Stimulated activated CD4-positive, alpha-beta T cell treated with anti-CD3 and anti-CD28 coated beads, Interleukin-15, amount 100 ng/mL, for 48 hours (primary cell): ENCODE data around the gene FOXO6.
"Not testable (repeated sequence)": the region's sequence is repeated elsewhere in the genome, so short reads cannot be mapped to it uniquely, and the experiment has no call there.

Experiments used
- DNase-seq, 2 donors: peaks; one replicate each; pipeline ENCODE4 v3.0.0-alpha.2; 2020; ENCODE audit warnings: low read depth in 2 of 2

FOXO6 gene

DNA sequence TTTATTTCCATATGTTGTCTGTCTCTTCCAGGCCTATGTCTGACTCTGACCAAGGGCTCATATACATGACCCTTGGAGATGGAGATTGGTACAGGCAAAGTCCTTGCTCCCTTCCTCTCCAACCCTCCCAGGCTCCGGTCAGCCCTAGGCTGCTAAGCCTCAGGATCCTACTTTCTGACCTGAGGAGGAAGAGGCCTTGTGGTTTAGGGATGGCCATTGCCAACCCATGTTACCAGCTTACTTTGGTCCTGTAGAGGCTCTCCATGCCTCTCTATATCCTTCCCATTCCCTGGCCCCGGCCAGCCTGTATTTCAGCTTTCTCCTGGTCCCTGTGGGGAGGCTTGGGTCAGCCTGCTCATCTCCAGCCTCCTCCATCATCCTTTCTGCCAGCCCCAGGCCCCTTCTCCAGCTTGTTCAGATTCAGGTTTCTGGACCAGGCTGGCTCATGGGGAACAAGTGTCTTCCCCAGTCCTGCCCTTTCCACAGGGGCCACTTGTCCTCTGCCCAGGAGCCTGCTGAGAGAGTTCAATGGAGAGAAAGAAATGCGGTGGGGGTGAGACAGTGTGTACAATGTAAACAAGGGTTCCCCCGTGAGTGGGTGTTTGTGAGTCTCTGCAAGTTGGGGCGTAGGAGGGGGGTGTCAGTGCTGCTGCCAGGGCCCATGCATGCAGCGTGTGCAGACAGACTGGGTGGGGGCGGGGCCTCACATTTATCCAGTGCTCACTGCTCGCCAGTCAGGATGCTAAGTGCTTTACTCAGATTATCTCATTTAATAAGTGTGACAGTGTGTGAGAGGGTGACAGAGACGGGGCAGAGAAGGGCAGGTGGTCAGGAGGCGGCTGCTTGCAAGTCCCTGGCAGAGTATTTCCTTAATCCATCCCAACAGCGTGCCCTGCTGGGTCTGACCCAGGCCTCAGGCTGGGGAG is 31.3 kb upstream of the FOXO6 start:
- DNase-seq: no peak

DNA sequence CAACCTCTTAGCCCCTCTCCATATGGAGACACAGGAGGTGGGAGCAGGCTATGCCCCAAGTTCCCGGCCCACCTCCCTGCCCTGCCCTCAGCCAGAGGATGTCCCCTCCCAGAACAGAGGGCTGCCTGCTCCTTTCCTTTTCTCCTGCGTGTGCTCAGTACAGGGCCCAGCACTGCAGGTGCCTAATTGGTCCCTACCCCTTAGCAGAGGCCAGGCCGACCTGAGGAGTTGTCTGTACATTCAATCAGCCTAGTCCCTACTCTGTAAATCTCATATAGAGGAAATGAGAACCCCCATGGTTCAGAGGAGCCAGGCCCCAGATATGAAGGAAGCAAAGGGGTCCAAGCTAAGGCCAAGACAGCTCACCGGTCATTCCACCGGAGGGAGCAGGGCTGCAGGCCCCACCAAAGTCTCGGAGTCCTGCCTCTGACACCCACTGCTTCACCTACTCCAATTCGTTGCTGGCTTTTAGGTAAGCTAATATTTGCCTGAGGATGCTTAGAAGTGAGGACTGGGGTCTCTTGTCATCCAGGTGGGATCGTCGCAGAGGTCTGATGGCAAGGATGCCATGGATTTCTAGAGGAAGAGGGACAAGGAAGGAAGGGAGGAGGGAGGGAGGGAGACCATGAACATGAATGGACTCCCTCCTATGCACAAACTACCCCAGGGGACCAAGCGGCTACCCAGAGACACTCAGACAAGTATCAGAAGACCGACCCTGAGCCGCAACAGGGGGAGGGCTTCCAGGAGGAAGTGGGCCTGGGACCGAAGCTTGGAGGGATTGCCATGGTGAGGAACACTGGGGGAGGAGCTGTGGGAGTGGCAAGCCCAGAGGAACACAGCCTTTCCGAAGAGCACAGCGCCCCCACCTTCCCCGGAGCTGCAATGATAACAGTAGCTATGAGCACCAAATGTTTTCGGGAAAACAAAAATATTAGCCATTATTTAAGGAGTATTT is 30.4 kb upstream of the FOXO6 start:
- no peak for DNase-seq

DNA sequence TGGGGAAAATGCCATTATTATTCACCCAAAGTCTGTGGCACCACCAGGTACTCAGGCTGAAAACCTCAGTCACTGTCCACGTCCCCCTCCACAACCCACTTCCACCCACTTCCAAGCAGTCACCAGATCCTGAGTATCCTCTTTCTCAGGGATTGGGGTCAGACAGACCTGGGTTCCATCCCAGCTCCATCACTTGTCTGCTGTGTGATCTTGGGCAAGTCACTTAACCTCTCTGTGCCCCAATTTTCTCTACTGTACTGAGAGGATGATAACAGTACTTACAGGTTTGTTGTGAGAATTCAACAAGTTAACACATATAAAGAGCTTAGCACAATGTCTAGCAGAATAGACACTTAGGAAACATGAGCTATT is 29.7 kb upstream of the FOXO6 start:
- no peak for DNase-seq

DNA sequence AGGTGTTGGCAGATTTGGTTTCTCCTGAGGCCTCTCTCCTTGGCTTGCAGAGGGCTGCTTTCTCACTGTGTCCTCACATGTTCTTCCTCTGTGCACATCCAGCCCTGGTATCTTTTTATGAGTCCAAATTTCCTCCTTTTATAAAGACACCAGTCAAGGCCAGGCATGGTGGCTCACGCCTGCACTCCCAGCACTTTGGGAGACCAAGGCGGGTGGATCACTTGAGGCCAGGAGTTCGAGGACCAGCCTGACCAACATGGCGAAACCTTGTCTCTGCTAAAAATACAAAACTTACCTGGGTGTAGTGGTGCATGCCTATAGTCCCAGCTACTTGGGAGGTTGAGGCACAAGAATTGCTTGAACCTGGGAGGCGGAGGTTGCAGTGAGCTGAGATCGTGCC is 29.1 kb upstream of the FOXO6 start:
- not testable (repeated sequence) for DNase-seq

DNA sequence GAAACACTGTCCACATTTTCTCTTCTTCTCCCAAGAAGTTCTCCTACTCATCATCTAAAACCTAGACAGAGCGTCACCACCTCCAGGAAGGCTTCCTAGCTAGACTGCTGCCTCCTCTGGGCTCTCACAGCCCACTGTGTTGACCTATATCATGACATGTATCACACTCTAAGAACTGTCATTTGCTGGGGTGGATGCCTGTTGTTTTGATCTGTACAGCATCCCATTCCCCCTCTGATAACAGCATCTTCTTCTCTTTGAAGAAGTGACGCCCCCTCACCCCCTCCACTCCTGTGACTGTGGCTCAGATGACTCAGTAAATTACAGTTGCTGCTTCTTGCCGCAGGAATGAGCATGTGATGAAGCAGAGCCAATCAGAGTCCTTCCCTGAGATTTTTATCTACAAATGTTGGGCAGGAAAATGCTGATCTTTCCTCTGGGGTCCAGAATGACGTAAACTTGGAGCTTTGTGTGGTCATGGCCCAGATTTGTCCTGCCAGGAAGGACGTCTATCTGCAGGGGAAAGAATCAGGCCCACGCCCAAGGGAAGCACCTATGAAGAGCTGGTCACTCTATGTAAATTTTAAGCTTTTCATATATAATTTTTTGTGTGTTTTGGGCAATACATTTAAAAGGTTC is 28.0 kb upstream of the FOXO6 start:
- DNase-seq: no peak

DNA sequence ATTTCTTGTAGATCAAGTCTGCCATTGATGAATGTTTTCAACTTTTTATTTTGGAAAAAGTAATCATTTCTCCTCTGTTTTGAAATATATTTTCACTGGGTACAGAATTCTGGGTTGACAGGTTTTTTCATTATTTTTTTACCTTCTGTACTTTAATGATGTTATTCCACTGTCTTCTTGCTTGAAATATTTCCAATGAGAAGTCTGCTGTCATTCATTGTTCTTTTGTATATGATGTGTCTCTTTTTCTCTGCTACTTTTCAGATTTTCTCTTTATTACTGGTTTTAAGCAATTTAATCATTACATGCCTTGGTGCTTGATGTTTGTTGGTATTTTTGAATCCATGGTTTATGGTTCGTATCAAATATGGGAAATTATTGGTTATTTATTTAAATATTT is 22.4 kb upstream of the FOXO6 start:
- DNase-seq: no peak

DNA sequence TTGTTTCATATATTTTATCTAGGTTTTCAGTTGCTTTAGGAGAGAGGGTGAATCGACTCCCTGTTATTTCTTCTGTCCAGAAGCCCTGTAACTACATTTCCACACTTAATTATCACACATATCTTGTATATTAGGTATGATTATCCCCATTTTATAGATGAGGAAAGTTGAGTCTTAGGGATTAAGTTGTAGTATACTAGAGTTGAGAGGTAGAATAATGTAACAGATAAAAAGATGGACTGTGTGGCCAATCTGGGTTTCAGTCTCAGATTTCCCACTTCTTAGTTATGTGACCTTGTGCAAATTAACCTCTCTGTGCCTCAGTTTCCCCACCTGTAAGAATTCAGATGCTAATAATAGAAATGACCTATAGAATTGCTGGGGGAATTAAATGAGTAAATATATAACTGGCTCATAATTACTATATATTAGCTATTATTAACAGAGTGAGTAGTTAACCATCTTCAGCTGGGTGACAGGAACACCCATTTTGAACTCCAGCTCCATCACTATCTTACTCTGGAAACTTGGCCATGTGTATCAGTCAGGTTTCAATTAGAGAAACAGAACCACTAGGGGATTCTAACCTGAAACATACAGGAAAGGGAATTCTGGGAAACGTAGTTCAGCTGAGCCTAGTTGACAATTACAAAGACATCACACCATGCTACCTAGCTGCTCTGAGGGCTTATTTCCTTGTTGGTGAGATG is 20.4 kb upstream of the FOXO6 start:
- no peak for DNase-seq

DNA sequence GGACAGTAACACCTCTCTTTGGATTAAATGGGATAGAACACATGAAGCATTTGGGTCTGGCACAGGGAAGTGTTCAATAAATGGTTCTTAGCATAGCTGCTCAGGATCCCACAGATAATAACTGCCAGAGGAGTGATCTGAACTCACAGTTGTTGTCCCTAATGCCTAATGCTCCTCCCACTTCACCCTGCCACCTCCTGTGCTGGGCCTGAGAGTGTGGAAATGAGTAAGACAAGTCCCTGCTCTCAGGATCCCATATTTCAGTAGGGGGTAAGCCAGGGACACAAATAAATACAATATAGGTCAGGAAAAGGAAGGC is 19.9 kb upstream of the FOXO6 start:
- DNase-seq: no peak

DNA sequence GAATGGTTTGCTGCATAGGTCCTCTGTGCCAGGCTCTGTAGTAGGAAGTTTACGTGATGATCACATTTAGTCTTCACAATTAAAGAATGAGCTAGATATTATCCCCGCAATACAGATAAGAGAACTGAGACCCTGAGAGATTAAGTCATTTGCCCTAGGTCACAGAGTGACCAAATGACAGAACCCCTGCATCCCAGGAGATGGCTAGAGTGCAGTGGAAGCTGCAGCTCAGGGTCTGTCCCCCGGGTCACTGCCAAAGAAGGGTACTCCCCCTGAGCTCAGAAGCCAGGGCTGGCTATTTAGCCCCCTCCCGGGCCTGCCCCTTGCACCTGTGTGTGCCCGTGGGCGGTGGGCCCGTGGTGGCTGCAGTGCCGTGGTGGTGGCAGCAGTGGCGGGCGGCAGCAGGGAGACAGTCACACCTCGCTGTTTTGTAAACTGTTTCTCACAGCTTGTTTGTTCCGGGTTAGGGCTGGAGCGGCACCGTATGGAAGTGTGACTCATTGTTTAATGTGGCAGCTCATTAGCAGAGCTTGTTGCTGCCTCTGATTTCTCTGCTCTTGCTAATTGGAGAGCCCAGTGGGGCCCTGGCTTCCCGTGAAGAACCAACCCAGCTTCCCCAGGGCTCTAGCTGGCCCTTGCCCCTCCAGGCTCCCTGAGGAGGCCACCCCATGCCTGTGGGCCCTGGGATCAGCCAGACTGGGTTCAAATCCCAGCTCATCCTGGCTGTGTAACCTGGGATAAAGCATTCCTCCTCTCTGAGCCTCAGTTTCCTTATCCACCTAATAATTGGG is 19.3 kb upstream of the FOXO6 start:
- DNase-seq: no peak

DNA sequence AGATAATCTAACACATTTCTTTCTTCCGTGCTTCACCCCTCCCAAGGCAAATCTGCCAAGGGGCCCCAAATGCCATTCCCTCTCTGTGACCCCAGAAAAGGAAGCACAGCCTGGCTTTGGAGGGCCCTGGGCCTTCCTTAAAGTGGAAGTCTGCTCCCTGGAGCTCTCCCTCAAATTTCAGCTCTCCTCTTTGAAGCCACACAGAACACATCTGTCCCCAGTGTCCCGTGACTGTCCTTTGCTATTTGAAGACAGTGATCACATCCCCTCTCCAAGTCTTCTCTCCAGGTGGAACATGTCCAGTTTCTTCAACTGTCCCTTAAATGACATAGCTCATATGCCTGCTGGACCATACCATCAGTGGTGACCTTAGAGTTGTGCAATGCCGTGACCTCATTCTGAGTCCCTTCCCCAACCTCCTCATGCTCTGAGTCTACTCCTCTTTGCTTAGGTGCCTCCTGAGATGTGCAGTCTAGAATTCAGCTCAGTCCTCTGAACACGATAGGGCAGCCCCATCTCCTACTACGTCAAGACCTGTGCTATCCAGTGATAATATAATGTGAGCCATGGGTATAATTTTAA is 18.4 kb upstream of the FOXO6 start:
- DNase-seq: no peak

DNA sequence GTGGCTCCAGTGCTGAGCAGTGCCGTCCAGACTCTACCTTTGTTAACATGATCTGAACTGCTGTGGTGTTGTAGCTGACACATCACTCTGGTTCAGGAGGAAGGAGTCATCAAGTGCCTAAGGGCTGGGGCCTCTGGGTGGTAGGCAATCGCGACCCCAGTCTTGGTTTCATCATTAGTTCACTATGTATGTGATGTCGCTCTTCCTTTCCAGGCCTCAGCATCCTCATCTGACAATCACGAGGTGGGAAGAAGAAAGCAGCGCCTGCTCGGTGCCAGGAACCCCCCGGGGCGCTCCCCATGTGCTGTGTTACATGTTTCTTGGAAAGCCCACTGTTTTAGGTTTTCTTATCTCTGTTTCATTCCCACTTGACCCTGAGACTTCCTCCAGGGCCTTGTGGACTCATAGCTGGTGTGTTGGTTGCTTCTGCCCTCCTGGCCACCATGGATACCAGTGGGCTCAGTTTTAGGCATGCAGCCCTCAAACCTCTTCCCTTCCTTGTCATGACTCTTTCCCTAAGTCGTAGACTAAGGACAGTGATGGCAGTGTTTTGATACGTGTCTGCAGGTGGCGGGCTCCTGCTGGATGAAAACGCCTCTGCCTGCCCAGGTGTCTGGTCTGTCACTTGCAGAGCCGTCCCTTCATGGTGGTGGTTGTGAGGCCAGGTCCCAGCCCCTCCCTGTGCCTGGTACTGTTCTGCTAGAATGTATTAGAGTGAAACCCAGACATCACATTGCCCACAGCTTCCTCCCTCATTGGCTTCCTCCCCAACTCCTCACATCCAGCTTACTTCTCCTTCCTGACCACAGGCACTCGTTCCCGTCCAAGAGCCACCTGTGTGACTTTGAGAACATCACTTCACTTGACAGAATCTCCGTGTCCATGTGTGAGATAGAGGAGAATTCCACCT is 17.2 kb upstream of the FOXO6 start:
- DNase-seq: no peak

DNA sequence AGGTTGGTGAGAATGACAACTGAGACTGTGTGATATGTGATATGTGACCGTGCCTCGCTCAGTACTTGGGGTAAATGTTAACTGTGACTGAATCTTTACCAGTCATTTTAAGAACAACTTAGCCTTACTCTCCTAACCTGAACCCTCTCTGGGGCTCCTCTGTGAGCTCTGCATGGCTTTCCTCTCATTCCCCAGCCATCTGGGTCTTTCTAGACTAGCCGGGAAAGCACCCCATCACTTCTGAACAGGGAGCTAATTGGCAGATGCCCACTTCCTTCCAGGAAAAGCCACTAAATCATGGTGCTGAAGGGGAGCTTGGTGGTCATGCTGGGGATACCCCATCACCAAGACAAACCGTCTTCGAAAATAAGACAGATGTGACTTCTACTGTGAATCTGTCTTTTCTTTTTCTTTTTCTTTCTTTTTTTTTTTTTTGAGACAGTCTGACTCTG is 16.5 kb upstream of the FOXO6 start:
- no peak for DNase-seq

DNA sequence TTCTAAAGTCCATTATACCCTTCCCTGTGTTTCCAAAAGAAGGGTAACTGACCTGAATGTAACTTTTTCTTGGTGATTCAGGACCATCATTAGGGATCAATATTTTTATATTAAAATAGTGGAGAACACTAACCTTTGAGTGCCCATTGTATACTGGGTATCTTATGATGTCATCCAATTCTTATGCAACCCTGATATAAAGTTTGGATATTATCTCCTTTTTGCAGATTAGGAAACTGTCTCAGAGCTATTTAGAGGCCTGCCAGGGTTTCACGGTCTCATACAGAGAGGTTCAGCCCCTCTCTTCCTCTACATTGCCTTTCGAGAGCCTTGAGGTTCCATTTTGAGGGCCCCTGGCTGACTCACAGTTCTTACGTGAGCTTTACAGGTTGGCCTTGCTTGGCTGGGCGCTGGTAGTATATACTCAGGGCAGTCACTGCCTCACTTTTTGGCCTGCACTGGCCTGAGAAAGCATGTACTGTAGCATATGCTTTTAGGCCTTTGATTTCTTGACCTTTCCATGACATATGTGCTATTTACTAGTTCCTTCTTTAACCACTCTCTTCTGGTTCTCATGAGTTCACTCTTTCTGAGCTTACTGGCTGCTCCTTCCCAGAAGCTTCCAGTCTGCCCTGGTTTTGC is 15.7 kb upstream of the FOXO6 start:
- no peak for DNase-seq

DNA sequence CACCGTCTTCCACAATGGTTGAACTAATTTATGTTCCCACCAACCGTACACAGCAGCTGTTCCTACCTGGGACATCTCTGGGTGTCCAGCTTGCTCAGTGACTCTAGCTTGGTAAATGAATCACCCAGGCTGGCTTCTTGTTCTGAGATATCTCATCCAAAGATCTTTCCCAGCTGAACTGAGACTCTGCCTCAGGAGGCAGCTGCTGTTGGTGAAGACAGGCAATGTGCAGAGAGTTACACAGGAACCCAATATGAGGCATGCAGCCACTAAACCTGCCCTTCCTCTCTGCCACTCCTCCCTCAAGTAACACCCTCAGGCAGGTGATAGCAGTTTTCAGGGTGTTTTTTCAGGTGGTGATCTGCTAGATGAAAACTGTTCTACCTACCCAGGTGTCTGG is 14.0 kb upstream of the FOXO6 start:
- DNase-seq: no peak

DNA sequence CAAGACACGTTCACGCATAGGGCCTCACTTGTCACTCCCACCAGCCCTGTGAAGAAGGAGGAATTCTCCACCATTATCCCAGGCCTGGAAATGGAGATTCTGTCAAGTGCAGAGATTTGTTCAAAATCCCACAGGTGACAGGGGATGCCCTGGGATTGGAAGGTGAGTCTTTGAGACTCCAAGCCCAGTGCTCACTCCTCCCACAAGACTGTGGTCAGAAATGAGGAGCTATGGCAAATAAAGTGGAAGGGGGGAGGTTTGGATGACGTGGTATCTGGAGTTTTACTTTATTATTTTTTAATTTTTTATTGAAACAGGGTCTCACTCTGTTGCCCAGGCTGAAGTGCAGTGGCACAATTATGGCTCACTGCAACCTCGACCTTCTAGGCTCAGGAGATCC is 12.8 kb upstream of the FOXO6 start:
- no peak for DNase-seq

DNA sequence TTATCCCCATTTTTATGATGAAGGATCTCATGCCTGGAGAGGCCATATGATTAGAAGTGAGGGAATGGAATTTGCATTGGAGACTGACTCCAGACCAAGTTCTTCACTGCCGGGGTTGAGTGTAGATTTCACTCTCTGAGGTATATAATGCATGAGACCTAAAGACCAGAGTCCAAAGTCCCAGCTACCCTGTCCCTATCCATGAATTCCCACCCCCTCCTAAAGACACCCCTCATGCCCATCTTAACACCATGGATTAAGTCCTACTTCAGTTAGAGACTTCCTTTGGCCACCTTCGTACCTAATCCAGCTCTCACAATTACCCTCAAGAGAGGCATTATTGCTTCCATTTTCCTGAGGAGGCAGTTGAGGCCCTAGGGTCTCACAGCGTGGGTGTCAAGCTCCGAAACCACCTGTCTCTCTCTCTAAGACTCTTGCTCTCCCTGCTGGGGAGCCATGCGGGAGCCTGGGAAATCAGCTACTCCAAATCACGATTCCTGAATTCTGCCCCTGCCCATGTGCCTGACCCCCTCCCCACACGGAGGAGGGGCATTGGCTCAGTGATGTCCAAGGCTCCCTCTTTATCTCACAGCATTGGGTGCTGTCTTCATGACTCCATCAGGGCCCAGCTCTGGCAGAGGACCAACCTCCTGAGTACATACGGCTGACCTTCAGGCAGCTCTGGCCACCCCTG is 11.7 kb upstream of the FOXO6 start:
- DNase-seq: no peak

DNA sequence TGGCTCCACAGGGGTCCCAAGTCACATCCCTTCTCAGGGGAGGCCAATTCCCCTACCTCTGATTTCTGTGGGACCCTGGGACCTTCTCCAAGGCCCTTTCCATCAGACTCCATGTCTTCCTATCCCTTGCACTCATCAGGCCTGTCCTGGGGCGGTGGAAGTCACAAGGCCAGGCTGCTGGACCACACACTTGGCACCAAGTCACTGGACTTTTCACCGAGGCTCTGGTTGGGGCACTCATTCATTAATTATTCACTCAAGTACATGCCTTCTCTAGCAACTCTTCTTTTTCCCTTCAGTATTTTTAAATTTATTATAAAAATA is 11.2 kb upstream of the FOXO6 start:
- no peak for DNase-seq
